GM21515 (cell line): ENCODE results near the gene SH3PXD2A.

Experiments
- ATAC-seq: cut with Tn5 transposase; IDR thresholded peaks from one replicate; pipeline ENCODE4 v1.9.1; 2021; ENCODE audit not compliant: unreplicated experiment

SH3PXD2A gene

GRCh38 chr10:103627893-103628292 is 227.5 kb downstream of the SH3PXD2A start:
- ATAC-seq: no peak

GRCh38 chr10:103627111-103627892 is 228.1 kb downstream of the SH3PXD2A start:
- ATAC-seq: no peak

GRCh38 chr10:103626178-103626577 is 229.2 kb downstream of the SH3PXD2A start:
- ATAC-seq: no peak

DNA sequence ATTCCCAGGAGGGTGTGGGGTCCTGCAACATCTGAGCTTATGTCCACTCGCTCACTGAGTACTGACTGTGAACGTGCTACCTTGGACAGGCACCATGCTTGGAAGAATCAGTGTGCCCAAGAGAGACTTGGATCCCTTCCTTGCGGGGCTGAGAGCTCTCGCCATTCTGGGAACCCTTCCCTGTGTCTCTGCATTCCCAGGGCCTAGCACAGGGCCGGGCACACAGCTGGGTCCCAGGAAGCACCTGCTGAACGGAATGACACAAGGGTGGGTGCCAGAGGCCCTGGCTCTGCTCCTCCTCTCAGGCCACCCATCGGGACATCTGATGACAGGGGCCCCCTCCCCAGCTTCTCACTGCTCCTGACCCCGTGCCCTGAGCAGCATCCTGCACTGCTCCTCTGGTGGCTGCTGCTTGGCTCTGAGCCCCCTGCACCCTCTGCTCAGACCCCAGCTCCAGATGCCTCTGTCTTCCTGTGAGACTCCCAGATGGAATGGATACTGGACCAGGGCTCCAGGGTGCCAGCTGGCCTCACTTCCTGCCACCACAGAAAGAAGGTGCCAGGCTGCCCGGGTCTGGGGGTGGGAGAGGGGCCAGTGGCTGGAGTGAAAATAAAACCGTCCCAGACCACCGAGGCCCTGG is 232.3 kb downstream of the SH3PXD2A start:
- ATAC-seq: no peak

DNA sequence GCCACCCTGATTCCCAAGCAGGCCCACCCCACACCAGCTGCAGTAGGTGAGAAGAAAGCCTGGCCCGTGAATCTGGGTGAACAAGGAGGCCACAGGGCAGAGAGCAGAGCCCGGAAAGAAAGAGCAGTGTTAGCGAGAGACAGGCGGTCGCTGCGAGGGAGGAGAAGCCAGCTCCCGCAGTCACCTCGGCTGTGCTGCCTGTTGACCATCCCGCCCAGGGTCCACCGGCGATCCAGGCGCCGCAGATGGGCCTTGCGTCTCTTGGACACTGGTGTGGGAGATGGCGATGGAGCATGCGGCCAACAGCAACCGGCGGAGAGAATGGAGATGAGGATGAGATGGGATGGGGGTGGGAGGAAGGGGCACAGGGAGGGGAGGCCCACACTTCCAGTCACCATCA is 233.1 kb downstream of the SH3PXD2A start:
- no peak for ATAC-seq

DNA sequence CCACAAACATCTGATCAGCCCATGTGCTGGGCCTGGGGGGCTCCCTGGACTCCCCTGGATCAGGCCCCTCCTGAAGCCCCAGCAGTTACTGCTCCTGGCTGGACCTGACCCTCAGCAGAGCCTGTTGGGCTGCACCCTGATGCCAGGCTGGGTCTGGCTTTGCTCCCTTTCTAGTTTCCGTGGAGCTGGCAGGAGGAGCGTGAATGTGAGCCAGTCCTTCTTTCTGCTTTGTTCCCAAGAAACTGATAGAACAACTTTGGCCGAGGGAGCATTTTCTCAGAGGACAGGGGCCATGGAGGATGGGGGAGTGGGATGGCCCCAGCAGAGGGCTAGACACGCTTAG is 233.6 kb downstream of the SH3PXD2A start:
- ATAC-seq: no peak

DNA sequence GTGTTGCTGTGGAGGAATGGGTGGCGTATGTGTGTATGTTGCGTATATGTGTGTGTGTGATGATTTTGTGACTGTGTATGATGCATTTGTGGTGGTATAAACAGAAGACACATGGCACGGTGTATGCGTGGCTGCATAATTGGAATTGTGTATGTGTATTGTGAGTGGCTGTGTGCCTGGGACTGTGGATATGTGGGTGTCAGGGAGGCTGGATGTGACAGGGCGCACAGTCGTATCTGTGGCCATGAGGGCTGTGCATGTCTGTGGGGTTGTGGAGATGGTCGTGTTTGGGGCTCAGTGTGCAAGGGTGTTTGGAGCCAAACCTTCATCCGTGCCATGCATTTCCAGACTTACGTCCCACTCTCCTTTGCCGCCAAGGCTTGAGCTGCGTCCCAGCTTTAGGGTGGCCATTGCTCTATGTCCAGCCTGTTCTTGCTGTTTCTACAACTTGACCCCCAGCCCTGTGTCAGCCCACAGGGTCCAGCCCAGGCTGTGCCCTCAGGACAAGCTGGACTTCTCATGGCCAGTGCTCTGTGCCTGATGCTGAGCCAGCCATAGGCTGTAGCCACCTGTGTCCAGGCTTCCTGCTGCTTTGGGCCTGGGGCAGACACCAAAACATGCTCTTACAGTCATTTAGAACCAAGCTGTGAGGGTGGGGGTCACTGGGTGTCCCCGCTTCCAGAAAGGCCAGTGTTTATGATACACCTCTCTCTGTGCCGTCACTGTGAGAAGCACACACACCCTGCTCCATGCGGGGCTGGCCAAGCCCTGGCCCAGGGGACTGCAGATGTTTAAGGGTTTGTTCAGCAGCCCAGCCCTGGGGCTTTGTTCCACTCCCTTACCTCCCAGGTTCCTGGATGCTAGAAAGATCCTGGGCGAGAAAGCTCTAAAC is 234.2 kb downstream of the SH3PXD2A start:
- ATAC-seq: no peak

DNA sequence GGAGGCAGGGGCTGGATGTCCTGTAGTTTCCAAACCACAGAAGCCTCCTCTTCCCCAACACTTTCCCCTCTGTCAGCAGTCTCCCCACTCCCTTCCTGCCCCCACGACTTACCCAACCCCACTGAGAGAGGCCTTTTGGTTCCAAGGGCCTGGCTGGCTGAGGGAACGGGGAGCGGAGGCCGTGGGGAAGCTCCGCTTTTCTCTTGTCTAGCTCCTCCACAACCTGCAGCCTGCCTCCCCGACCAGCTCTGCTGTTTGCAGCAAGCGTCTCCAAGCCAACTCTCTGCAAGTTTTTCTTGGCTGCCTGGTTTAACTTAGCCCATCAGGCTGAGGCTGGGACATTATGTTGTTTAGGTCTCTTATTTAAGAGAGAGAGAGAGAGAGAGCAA is 235.0 kb downstream of the SH3PXD2A start:
- no peak for ATAC-seq

GRCh38 chr10:103619424-103620351 is 235.7 kb downstream of the SH3PXD2A start:
- ATAC-seq: no peak

- no peak for ATAC-seq
These were observed 236.6 kb downstream of the SH3PXD2A start for GRCh38 chr10:103618575-103619423.

- no peak for ATAC-seq
These were observed 237.6 kb downstream of the SH3PXD2A start for GRCh38 chr10:103617602-103618385.

GRCh38 chr10:103616705-103617601 is 238.4 kb downstream of the SH3PXD2A start:
- no peak for ATAC-seq

DNA sequence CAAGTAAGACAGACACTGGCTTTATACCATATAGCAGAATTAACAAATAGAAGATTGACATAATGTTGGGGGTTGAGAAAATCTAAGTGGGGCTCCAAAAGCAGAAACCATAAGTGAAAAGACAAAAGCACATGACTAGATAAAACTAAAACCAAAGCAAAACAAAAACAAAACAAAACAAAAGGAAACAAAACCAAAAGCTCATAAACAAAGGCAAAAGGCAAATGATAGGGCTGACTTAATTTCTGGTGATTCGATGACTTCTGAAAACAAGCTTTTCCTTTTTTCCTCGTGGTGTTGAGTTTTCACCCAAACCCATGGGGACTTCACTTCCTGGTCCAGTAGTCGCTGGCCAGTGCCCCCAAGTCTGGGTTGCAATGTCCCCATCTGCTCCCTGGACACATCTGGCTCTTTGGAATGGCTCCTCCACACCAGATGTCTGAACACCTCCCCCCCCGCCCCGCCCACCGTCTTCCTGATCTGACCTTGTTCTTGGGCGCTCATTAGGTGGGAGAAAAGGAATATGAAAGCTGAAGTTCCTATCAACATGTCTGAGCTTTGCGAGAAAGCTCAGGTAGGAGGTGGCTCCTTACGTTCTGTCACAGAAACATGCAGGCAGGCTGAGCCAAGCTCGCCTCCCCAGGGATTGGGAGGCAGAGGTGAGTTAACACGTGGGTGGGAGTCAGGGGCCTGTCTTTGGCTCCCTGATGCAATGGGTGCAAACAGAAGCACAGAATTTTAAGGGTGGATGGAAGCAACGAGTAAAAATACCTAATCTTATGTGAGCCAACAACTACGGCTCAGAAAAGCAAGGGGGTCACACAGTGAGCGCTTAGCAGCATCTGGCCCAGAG is 240.8 kb downstream of the SH3PXD2A start:
- no peak for ATAC-seq

DNA sequence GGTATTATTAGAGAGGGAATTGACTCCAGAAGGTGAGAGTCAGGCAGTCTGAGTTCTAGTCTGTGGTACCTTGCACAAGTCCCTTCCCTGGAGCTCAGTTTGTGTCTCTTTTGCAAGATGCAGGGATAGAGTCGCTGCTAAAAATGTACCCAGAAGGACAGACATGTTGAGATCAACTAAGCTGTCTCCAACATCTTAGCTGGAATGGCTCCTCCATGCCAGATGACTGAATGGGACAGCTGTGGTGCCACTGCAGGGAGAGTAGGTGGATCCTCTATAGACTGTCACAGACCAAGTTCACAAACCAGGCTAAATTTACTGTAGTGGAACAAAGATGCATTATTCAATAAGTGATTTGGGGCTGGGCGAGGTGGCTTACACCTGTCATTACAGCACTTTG is 241.8 kb downstream of the SH3PXD2A start:
- no peak for ATAC-seq

DNA sequence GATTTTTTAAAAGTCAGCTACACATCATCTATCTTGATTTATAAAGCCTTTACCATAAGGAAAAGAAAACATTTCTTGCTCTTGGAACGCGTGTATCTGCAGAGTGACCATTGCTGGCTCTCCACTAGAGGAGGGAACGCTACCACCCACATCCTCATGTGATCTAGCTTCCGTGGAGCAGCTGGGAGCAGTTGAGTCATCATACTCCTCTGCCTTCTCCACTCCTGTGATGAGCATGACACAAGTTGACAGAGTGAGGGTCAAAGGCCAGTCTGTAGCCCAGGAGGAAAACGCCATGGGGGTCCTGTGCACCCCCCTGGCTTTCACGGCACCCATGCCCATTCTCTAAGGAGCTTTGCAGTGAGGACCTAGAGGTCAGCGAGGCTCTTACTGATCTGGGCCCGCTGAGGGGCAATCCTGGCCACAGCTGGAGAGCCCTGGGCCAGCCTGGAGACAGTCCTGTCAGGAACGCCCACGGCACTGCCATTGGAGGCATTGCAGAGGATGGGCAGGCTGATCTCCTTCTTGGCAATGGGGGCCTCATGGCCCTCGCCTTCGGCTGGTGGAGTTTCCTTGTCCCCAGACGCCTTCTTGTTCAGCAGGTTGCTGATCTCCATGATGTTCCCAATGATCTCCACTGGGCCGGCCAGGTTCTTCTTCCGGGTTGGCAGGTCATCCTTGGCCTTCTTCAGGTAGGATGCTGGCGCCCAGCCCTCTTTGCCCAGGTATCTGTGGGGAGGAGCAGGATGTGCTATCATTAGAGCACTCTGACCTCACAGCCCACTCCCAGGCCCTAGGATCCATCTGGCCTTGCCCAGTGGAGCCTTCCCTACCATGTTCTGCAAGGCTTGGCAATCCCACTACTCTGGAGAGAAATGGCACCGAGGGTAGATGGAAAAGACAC is 242.7 kb downstream of the SH3PXD2A start:
- ATAC-seq: no peak

GRCh38 chr10:103610921-103611511 is 244.4 kb downstream of the SH3PXD2A start:
- ATAC-seq: no peak
